NCI-H1417 treated with DMSO at 0.1 percent for 48 hours (cell line): Measurements from ENCODE around the gene RBL1.
"Not testable (repeated sequence)": the region's sequence is repeated elsewhere in the genome, so short reads cannot be mapped to it uniquely, and the experiment has no call there.

ENCODE experiments used
- DNase-seq: peaks from one replicate; lab custom pipeline; 2025; lab: John Stamatoyannopoulos, UW

RBL1 gene

GRCh38 chr20:36997121-36997520, 98.7 kb downstream of the RBL1 start:
- DNase-seq = no peak

- DNase-seq = not testable (repeated sequence)
These were observed 101.6 kb downstream of the RBL1 start for GRCh38 chr20:36994221-36994620.

- DNase-seq = no peak
These were observed 102.9 kb downstream of the RBL1 start for GRCh38 chr20:36992802-36993334.

- no peak for DNase-seq
These were observed 104.1 kb downstream of the RBL1 start for GRCh38 chr20:36991703-36992102.

- DNase-seq = no peak
These were observed 106.0 kb downstream of the RBL1 start for GRCh38 chr20:36989797-36990196.

- no peak for DNase-seq
These were observed 107.3 kb downstream of the RBL1 start for GRCh38 chr20:36988494-36988966.

- no peak for DNase-seq
These were observed 111.5 kb downstream of the RBL1 start for GRCh38 chr20:36984257-36984638.

- DNase-seq = no peak
These were observed 120.5 kb downstream of the RBL1 start for GRCh38 chr20:36975099-36975818.

GRCh38 chr20:36974660-36975059, 121.1 kb downstream of the RBL1 start:
- DNase-seq = no peak

- DNase-seq = no peak
These were observed 124.7 kb downstream of the RBL1 start for GRCh38 chr20:36971103-36971502.

GRCh38 chr20:36969478-36970186, 126.2 kb downstream of the RBL1 start:
- no peak for DNase-seq

GRCh38 chr20:36969051-36969450, 126.7 kb downstream of the RBL1 start:
- DNase-seq = no peak

GRCh38 chr20:36967636-36968035, 128.2 kb downstream of the RBL1 start:
- no peak for DNase-seq

GRCh38 chr20:36966965-36967364, 128.8 kb downstream of the RBL1 start:
- not testable (repeated sequence) for DNase-seq

GRCh38 chr20:36962354-36962941, 133.3 kb downstream of the RBL1 start:
- DNase-seq = not testable (repeated sequence)

- no peak for DNase-seq
These were observed 136.6 kb downstream of the RBL1 start for GRCh38 chr20:36959242-36959641.

GRCh38 chr20:36957875-36958667, 137.7 kb downstream of the RBL1 start:
- no peak for DNase-seq

GRCh38 chr20:36956674-36957073, 139.1 kb downstream of the RBL1 start:
- DNase-seq = no peak

- DNase-seq = no peak
These were observed 139.8 kb downstream of the RBL1 start for GRCh38 chr20:36956016-36956415.

GRCh38 chr20:36951979-36952738, 143.6 kb downstream of the RBL1 start:
- no peak for DNase-seq
